NK-92 (cell line): ENCODE measurements around the gene BCL11A.

Source experiments
- DNase-seq: peaks from one replicate; lab custom pipeline; 2025; ENCODE audit not compliant: unreplicated experiment; lab: John Stamatoyannopoulos, UW

BCL11A gene

DNA sequence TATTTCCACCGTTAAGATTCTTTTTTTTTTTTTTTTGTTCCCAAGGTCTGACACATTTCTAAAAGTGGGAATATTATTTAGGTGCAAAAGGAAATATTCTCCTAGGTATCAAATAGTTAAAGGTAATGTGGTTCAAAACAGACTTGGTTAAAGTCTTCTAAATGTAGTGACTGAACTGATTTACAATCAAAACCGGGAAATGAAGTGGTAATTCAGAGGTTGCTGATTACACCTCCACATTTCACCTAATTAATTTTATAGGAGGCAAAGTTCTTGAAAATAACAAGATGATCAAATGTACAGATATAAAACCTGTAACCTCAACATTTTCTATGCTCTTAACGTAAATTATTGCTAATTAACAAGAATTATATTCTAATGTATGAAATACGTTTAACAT, 5.1 kb downstream of the BCL11A start:
- DNase-seq: no peak

DNA sequence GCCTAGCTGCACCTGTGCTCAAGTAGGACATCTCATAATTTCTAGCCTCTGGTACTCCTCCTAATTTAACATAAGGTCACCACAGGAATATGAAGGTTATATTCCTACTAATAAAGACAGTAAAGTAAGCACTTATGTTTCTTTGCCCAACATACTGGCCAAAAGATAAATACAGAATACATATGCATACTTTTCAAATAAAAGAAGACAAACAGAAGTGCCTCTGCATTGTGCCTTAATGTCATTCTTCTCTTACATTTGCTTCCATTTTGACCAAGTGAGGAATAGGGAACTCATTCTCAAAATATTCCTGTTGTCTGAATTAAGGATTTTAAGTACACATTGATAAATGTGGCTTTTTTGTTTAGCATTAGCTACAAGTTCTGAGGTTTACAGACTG, 5.6 kb downstream of the BCL11A start:
- no peak for DNase-seq

DNA sequence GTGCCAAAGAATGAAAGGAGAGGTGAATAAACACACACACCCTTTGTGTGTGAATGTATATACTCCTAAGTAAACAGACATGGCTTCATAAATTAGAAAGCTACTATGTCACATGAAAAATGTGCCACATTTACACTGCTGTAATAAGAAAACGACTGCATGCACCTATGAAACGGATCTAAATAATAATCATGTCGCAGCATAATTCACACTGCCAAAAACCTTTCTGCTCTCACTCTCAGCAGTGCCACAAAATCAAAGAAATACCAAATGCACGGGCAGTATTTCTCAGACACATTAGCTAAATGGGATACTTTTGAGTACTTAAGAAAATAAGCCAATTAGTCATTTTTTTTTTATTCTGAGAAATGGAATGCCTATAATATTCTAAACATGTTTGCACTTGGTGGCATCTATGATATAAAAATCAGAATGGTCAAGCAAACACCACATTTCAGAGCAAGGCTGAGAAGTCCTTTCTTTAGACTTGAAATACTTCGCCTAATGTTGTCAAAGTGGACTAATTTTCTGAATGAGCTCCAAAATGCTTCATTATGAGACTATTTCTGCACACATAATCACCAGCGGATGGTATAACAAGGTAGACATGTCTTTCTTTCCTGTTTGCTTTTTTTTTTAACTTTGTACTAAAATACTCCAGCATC, 6.6 kb downstream of the BCL11A start:
- no peak for DNase-seq

DNA sequence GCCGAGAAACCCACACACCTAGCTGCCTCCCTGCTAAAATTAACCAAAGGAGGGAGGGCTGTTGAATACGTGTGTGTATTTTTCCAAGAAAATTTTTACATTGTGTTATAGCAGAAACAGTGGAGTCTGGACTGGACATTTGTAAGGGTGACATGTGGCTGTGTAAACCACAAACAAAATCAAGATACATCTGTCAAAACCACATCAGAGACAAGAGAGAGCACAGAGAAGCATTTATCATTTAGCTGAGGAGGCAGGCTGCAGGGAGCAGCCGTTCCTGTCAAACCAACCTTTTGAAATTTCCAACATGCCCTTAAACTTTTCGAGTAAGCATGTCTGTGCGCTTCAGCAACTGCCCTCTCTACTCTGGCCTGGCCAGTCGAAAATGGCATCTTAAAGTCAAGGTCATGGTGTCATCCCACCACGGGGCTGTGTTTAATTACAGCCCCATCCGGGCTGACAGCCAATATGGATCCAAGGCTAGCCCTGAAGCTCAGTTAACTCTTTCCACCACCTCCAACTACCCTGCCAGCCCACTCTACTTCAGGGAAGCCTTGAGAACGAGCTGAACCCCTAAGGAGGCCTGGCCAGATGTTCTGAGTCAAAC, 8.4 kb downstream of the BCL11A start:
- no peak for DNase-seq

DNA sequence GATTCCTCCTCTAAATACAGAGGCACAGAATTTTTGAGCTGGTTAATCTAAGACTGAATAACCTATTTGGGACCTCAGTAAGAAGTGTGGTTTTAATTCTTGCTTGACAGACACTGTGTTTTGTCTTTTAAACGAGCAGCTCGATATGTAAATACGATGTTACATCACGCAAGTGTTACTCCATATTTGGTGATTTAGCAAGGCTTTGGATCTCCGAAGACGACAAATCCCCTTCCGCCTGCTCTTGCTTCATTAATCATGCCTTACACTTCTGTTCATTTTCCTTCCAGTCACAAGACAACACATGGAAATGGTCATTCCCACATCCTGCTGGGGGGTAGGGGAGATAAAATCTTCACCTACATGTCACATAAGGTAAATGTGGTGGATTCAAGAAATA, 9.4 kb downstream of the BCL11A start:
- no peak for DNase-seq

DNA sequence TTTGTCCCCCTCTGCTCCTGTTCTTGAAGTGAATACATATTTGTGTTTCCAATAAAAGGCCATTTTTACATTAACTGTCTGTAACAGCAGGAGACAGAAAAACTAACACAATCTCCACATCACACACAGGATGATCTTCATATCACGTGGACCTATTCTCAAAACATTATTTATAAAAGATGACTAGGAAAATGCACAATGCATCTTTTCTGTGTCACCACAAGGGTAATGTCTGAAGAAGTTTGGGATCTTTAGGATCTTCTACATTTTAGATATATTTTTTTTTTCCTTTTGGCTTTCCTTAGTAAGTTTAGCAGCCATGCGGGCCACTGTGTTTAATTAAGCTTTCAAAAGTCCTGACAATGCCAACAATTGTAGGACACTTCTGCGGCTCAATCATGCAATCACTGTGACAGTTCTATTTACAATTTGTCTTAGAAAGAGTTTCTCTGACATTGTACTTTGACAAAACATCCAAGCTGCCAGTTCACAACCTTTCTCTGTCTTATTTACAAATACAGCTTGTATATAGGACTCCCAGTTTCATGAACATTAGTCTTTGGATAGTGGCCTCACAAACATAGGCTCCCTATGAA, 12.3 kb downstream of the BCL11A start:
- DNase-seq: no peak

DNA sequence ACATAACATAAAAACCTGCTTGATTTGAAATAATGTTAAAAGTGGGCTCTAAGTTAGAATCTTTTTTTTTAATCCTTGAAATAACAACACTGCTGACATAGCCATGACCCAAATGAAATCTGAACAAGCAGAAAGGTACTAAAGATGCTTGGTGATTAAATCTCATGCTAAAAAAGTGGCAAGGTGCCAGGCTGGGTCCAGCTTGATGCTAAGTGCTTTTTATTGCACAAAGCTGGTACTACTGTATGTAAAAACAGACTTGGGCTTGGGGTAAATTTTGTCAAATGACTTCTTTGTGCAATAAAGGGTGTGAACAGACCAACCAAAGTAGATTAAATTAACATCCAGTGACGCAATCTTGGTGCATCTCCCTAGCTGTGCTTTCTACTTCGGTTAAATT, 13.4 kb downstream of the BCL11A start:
- no peak for DNase-seq

DNA sequence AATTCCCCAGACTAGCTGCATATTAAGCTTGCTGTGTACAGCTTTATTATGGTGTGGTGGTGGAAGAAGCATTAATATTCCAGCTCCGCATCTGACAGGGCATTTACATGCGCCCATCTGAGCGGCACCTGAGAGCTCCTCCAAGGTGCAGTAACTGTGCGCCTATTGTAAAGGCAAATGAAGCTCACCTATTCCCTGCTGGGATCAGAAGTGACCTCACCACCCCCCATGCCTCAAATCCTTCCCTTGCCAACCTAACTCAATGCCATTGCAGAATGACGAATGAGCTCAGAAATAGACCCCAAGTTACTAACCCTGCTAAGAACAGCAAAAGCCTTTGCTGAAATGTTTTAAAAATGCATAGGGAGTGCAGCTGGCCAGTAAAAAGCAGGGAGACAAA, 14.3 kb downstream of the BCL11A start:
- DNase-seq: no peak

DNA sequence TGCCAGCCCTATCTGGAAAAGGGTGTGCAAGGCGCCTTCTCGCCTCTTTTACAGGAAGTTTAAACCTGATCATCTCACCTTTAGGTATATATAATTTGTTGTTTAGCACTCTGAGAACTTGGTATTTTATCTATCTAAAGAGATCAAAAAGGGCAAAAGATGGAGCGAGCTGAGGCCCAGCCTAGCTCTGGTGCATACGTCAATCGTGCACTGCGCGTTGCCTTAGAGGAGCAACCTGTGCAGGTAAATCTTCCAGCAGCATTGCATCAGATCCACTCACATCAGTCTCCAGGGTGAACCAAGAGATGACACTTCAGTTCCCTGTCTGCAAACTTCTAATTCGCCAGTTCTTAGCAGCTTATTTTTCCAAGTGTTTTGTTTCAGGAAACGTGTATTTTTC, 15.4 kb downstream of the BCL11A start:
- no peak for DNase-seq

DNA sequence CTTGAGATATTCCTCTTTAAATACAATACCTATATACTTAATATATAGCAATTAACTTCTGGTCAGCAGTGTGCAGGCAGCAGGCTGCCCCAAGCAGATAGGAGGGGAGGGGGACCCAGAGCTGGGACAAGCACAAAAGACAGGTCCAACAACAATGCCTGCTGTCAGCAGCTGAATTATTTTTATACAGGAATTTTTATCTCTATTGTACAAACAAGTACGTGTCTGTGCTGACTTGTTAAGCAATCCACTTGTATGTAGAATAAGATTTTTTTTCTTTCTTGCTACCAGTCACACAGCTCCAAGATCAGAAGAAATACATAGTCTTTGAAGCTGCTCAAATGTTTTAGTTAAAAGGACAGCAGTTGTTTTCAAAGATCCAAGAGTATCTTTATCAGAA, 16.7 kb downstream of the BCL11A start:
- DNase-seq: no peak

DNA sequence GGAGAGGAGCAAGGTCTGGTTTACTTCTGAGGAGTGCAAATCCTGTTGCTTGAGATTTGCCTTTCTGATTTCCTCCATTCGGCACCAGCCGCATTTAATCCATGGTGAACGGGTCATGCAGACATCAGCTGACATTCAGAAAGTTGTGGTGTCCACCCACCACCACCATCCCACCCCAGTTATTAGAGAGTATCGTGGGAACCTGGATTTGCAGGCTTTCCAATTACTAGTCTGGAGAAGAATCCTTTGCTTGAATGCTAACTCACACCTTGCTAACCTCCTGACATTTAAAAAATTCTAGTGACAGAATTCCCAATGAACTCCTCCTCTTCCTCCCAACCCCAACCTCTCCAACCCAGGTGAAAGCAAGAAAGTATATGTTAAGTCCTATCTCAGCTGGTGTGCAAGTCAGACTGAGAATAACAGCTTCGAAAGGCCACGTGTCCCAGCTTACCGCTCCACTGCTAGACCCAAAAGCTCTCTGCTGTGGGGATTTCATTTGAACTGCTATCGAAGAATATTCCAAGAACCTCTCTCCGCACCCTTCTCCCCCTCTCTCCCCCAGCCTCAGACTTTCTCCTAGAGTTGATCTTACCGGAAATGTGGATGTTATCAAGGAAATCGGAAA, 17.7 kb downstream of the BCL11A start:
- DNase-seq: no peak

DNA sequence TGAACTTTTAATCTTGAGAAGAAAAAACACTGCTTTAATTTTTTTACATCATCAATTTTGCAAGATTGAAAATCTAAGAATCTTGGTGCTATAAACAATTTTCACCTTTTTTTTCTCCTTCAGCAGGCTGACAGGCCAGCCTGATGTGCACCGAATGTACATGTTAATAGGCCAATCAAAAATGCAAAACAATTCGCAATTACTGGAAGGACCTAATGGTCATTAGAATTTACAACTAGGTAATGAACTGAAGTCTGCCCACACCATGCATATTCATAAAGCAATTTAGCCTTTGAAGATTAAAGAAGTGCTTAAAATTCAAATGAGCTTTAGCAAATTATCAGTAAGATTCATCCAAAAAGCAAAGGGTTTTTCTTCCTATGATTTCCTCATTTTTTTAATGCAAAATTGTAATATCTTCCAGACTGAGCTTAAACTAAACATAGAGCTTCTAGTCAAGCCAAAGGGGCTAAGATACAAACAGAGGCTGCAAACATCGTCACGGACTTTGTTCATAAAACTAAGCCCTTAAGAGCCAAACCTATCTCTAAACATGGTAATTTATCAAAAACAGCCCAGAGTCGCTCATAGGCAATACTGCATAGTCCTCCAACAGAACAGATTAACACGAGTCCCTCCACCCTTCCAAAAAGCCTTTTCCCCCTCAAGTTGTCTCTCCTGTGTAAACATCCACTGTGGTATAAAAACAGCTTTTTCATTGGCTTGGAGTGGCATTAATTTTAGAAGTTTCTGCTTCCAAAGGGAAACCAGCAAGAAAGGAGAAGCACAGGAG, 18.4 kb downstream of the BCL11A start:
- DNase-seq: no peak

DNA sequence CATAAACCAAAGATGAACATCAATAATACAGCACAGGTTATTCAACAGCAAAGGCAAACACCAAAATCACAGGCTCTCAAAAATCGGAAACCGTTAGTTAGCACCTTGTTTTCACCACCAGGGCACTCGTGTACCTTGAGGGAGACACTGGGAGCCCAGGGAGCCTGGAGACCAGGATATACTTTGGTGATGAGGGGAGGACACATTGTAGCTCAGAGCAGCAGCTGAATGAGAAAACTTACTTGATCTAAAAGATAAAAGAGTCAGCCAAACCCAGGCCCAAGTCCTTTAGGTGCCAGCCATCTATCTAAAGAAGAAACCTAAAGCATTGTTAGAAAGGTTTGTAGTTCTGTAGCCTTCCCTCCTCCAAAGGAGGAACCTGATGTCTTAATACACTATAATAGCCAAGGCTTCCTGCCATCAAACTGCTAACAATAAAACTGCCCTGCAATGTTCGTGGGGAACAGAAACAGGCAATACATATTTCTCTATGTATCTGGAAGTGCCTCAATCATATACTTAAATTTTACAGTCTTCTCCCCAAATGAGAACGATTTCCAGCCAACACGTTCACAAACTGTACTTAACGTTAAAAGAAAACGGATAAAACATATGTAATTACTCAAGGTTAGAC, 19.3 kb downstream of the BCL11A start:
- DNase-seq: no peak

DNA sequence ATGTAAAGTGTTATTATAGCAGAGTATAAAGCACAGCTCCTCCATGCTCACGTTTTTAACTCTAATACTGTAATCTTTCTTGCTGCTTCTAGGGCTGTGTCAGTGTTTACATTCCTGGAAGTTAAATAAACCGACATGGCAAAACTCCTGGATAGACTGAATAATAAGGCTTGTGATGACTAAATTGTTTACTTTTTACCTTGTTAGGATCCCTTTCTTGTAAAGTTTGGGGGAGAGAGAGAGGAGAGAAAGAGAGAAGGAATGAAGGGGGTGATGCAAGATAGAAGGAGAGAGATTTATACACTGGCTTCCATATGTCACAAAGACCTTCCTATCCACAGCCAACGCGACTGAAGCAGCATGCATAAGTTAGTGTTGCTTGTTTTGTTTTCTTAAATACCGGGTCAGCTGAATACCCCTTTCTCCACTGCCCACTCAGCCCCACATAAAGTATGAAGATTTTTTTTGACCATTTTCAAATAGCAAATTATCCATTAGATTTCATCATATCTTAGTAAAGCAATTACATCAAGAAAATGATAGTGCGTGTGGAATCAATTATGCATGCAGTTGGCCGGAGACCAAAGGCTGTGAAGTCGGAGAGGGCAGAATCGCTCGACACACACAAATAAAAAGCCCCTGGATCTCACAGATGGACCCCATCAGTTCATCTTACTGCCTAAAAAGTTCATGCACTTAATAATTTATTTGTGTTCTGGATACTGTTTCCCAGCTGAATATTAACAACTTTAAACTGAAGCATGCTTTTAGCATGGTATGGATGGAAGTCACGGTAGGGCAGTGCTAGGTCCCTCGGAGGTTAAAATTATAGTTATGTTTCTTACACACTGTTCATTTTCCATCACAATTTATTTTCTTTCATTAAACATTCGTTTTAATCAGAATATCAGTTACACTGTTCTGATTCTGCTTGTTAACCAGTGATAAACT, 20.1 kb downstream of the BCL11A start:
- no peak for DNase-seq

DNA sequence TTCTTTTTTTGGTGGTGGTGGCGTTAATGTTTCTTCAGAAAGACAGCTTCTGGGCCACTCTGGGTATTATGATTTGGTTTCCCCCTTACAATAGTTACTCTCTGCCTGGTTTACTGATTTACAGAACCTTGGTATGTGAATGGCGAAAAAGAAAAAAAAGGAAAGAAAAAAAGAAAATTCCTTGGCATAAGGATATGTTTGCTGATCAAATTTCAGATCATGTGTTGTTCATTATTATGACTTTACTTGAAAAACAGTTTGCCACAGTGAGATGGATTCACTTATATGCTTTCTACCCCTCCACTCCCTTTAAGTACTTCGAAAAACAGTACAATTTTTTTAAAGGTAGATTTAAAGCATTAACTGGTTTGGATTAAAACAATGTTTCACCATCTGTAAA, 21.0 kb downstream of the BCL11A start:
- DNase-seq: no peak

DNA sequence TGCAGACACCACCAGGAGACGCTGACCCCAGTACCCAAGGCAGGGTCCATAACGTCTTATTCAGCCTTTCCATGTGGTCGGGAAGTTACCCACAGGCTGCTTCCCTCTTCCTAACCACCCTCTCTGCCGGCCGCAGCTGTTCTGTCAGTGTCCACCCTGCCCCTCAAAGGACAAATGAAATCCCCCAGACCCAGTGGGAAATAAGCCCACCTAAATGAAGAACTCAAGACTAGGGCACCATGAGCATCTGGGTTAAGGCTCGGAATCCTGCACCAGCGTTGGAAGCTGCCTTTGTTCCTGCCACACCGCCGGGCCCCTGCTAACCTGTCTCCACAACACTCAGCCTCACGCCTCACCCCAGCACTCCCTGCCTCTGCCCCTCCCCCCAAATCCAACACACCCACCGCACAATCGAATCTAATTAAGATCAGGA, 21.7 kb downstream of the BCL11A start:
- DNase-seq: no peak

DNA sequence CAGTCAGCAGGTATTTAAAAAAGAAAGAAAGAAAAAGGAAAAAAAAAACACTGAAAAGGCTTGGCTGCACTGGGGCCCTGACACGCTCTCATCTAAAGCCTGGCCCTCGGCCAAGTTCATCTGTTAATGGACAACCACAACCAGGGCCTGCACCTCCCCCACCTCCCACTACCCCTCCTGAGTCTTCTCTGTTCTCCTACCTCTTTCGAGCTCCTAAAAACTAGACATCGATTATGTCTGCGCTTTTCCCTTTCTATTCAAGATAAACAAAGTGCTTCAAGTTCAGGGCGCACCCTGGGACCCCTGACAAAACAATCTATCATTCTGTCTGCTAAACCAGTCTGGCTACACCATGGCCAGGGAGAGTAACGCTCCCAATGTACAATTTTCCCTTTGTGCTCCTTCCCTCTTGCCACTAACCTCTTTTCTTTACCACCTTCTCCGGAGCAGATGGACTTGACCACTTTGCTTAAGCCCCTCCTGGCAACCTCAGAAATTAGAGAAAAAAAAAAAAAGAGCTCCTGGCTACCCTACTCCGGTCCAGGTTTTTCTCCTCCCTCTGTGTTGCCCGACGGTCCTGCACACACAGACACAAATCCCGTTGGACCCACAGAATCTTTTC, 22.7 kb downstream of the BCL11A start:
- DNase-seq: no peak

DNA sequence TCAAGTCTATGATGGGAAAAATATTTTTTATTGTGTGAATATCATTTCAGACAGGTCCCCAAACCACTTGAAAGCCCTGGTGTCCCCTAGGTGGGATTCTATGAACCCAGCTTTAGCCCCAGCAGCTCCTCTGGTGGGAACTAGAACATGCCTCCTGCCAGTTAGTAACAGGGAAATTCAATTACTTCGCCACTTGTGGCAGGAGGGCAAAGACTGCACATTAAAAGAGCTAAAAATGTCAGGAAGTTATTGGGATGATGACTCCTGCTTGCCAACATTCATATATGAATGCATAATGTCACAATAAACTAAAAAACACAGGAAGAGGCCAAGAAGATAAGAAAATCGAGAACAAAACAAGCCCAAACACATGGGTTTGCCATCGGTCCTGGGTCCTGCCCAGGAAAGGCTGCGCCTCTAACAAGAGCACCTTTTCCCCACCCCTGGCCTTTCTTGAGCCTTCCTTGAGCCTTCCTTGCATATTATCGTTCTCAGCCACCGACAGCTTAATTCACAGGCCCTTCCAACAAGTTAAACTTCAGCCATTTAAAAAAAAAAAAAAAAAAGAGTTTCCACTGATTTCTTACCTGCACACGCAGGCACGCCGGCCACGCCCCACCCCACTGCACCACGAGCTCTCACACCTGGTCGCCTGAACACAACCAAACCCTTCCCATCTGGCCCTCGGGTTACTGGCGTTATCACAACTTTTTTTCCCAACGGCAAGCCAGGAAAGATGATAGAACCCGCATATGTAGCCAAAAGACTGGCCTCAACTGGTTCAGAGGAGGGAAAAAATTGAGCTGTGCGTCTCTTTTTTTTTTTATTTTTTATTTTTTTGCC, 23.4 kb downstream of the BCL11A start:
- no peak for DNase-seq
